BJ (cell line): ENCODE measurements around the gene SMARCD3. TPM values are rescaled to one million over a fixed set of nuclear protein-coding genes. Genes with fewer than 3 reads are reported as not detected.

Source experiments
- CTCF ChIA-PET: fragments of 350-600 bp; formaldehyde crosslinking; extraction: SDS; loops from one replicate; lab custom pipeline; 2021; ENCODE audit warnings: antibody characterized with exemption, inconsistent platforms; lab: Yijun Ruan, JAX
- POLR2A ChIA-PET: fragments of 300-600 bp; sonication (Branson Sonifier 250); formaldehyde crosslinking; extraction: SDS; loops from one replicate; lab custom pipeline; 2021; ENCODE audit warnings: antibody characterized with exemption; lab: Charles Lee
- DNase-seq: peaks from one replicate; pipeline ENCODE4 v3.0.0-alpha.2; 2011; ENCODE audit warnings: low read depth
- H3K27me3 ChIP-seq: 2 replicates; pipeline ENCODE4 v1.6.0; 2011; ENCODE audit warnings: low read length; ENCODE audit not compliant: control insufficient read depth, insufficient read depth
- H3K36me3 ChIP-seq: 2 replicates; pipeline ENCODE4 v1.5.1; 2011; ENCODE audit warnings: low read length; ENCODE audit not compliant: control insufficient read depth, insufficient read depth
- H3K4me3 ChIP-seq: 2 replicates; pipeline ENCODE4 v1.5.1; 2011; ENCODE audit warnings: low read depth, mild to moderate bottlenecking, control low read depth, low read length
- CTCF ChIP-seq: IDR thresholded peaks from 2 replicates; pipeline ENCODE4 v1.5.1; 2011; ENCODE audit warnings: low read depth, mild to moderate bottlenecking, control low read depth, inconsistent platforms, low read length, moderate library complexity; ENCODE audit not compliant: insufficient read depth
- polyA minus RNA-seq: library from RNA; depleted of rRNA, polyadenylated mRNA; stranded (reverse); fragments of >200 nt; gene quantifications from 2 replicates; pipeline ENCODE4 v1.2.3, GENCODE V29; 2011; rRNA and poly(A)+ RNA removed
- polyA plus RNA-seq: library from polyadenylated mRNA; depleted of rRNA; stranded (reverse); fragments of >200 nt; gene quantifications from 2 replicates; pipeline ENCODE4 v1.2.3, GENCODE V29; 2011; rRNA removed

The SMARCD3 gene
- polyA plus RNA-seq (37.7 and 46.6 TPM in 2 replicates), polyA minus RNA-seq (13.9 and 31.0 TPM in 2 replicates)

GRCh38 chr7:151248346-151249033, at the start of gene SMARCD3:
Gene SMARCD3, minus strand, starts transcription at chr7:151248694. Its CDS starts 132 bp downstream, at chr7:151248562.
- CTCF ChIA-PET, result interaction anchor here (1.1 to 3.2 kb wide), 4 partner anchors 12 to 56 kb away, joined by 5 to 15 read pairs (median 14); partner anchors contain the start of genes ABCF2 and CHPF2

GRCh38 chr7:151296202-151296992, 47.9 kb upstream of the SMARCD3 start:
- Histone ChIP-seq H3K36me3 (no peaks in the 10 kb centered on the region), H3K4me3 (no peak overlapping the region), H3K27me3 (peaks cover 11% of the 10 kb centered on the region)
- no peak for TF ChIP-seq CTCF
- no peak for DNase-seq
- CTCF ChIA-PET, result interaction anchor here (1.1 kb wide), 1 partner anchor 9 kb away, joined by 4 read pairs; no protein-coding TSS in a partner anchor
- POLR2A ChIA-PET, result no interaction called here

More at GRCh38 chr7:151248346-151249033, at the start of gene SMARCD3:
- DNase-seq, result no peak
- H3K27me3 ChIP-seq, result no peaks in the 10 kb centered on the region
- no peaks in the 10 kb centered on the region for H3K36me3 ChIP-seq
- no peak for TF ChIP-seq CTCF
- peak within 1 kb of the TSS; percentile 80 for H3K4me3 ChIP-seq
- POLR2A ChIA-PET, result no interaction called here

- CTCF ChIA-PET, result no interaction called here
- POLR2A ChIA-PET, result no interaction called here
- H3K27me3 ChIP-seq, result peaks cover 9% of the 10 kb centered on the region
- TF ChIP-seq CTCF, result no peak
- no peak overlapping the region for H3K4me3 ChIP-seq
- DNase-seq, result no peak
- H3K36me3 ChIP-seq, result no peaks in the 10 kb centered on the region
Observed at GRCh38 chr7:151292850-151293249, 44.4 kb upstream of the SMARCD3 start.

GRCh38 chr7:151291206-151291605, 42.7 kb upstream of the SMARCD3 start:
- Histone ChIP-seq H3K4me3 (no peak overlapping the region), H3K36me3 (no peaks in the 10 kb centered on the region), H3K27me3 (peaks cover 12% of the 10 kb centered on the region)
- no peak for DNase-seq
- POLR2A ChIA-PET, result interaction anchor here (0.6 kb wide), 1 partner anchor 267 kb away, joined by 3 read pairs; the partner anchor contains the start of gene ATG9B
- CTCF ChIA-PET, result interaction anchor here (1.2 to 1.3 kb wide), 3 partner anchors 11 to 18 kb away, joined by 3 to 4 read pairs (median 3); no protein-coding TSS in a partner anchor
- TF ChIP-seq CTCF, result no peak

- ChIA-PET CTCF (interaction anchor here (1.2 to 1.3 kb wide), 2 partner anchors 14 to 19 kb away, joined by 3 to 4 read pairs; no protein-coding TSS in a partner anchor), POLR2A (no interaction called here)
- H3K36me3 ChIP-seq, result no peaks in the 10 kb centered on the region
- DNase-seq, result no peak
- TF ChIP-seq CTCF, result no peak
- H3K4me3 ChIP-seq, result no peak overlapping the region
- peaks cover 14% of the 10 kb centered on the region for H3K27me3 ChIP-seq
Observed at GRCh38 chr7:151290355-151290760, 41.9 kb upstream of the SMARCD3 start.
